GM23338 (cell line): ENCODE results near the gene CKLF. TPM values are rescaled to one million over a fixed set of nuclear protein-coding genes. Genes with fewer than 3 reads are reported as not detected.

Experiments
- ATAC-seq: fragments of 200-7000 bp; cut with Tn5 transposase; 3 replicates; pipeline ENCODE4 v1.9.1; 2020
- DNase-seq: peaks from one replicate; pipeline ENCODE4 v3.0.0-alpha.2; 2015; ENCODE audit warnings: low spot score
- H2AFZ ChIP-seq: fragments of 200-600 bp; sonication (generic); 2 replicates; pipeline ENCODE4 v1.8.0; 2016; ENCODE audit warnings: antibody characterized with exemption, mild to moderate bottlenecking, moderate library complexity
- H3F3A ChIP-seq: fragments of 200-600 bp; sonication (generic); replicated peaks from 2 replicates; pipeline ENCODE4 v1.8.0; 2017; ENCODE audit warnings: antibody characterized with exemption, mixed run types, low read depth
- H3K27ac ChIP-seq: fragments of 200-600 bp; sonication (generic); 2 replicates; pipeline ENCODE4 v1.6.1; 2016; ENCODE audit warnings: low read depth
- H3K27me3 ChIP-seq: fragments of 200-600 bp; sonication (generic); 2 replicates; pipeline ENCODE4 v1.8.0; 2016; ENCODE audit warnings: mild to moderate bottlenecking, mixed run types, moderate library complexity; ENCODE audit not compliant: insufficient read depth
- H3K36me3 ChIP-seq: fragments of 200-600 bp; sonication (generic); 2 replicates; pipeline ENCODE4 v1.8.0; 2016; ENCODE audit warnings: mild to moderate bottlenecking; ENCODE audit not compliant: insufficient read depth
- H3K4me1 ChIP-seq: fragments of 200-600 bp; sonication (generic); 2 replicates; pipeline ENCODE4 v1.8.0; 2016; ENCODE audit warnings: mild to moderate bottlenecking, moderate library complexity; ENCODE audit not compliant: insufficient read depth
- H3K4me2 ChIP-seq: fragments of 200-600 bp; sonication (generic); 2 replicates; pipeline ENCODE4 v1.7.1; 2017; ENCODE audit warnings: mixed run types
- H3K4me3 ChIP-seq: fragments of 200-600 bp; sonication (generic); 2 replicates; pipeline ENCODE4 v1.6.1; 2016; ENCODE audit warnings: mixed run types
- H3K79me2 ChIP-seq: fragments of 200-600 bp; sonication (generic); replicated peaks from 2 replicates; pipeline ENCODE4 v1.8.0; 2017; ENCODE audit warnings: mild to moderate bottlenecking; ENCODE audit not compliant: insufficient read depth
- H3K9me2 ChIP-seq: fragments of 200-600 bp; sonication (generic); 2 replicates; pipeline ENCODE4 v1.8.0; 2017; ENCODE audit not compliant: insufficient read depth
- H4K20me1 ChIP-seq: fragments of 200-600 bp; sonication (generic); replicated peaks from 2 replicates; pipeline ENCODE4 v1.8.0; 2017; ENCODE audit warnings: mild to moderate bottlenecking; ENCODE audit not compliant: insufficient read depth
- H3K27ac Mint-ChIP-seq: 2 replicates; pipeline ENCODE4 v1.8.0; 2020; ENCODE audit warnings: inconsistent platforms, mild to moderate bottlenecking, moderate library complexity, mixed read lengths
- H3K27me3 Mint-ChIP-seq: 3 replicates; pipeline ENCODE4 v1.8.0; 2022; ENCODE audit warnings: low read depth, mild to moderate bottlenecking, moderate library complexity, mixed read lengths, inconsistent platforms; ENCODE audit not compliant: insufficient read depth, poor library complexity
- H3K36me3 Mint-ChIP-seq: 3 replicates; pipeline ENCODE4 v1.8.0; 2021; ENCODE audit warnings: low read depth, mild to moderate bottlenecking, inconsistent platforms, moderate library complexity, mixed read lengths
- H3K4me1 Mint-ChIP-seq: 3 replicates; pipeline ENCODE4 v1.8.0; 2020; ENCODE audit warnings: mild to moderate bottlenecking, inconsistent platforms, mixed read lengths
- H3K4me3 Mint-ChIP-seq: 3 replicates; pipeline ENCODE4 v1.8.0; 2021; ENCODE audit warnings: moderate library complexity, mild to moderate bottlenecking, inconsistent platforms, mixed read lengths
- H3K9me3 Mint-ChIP-seq: 3 replicates; pipeline ENCODE4 v1.8.0; 2020; ENCODE audit warnings: moderate library complexity, mild to moderate bottlenecking, inconsistent platforms, mixed read lengths
- CREB1 ChIP-seq: fragments of 250-450 bp; sonication (Bioruptor Pico); IDR thresholded peaks from 2 replicates; pipeline ENCODE4 v1.5.0; 2020; ENCODE audit warnings: low read depth, mild to moderate bottlenecking, moderate library complexity
- EZH2 ChIP-seq: fragments of 200-600 bp; sonication (generic); IDR thresholded peaks from one replicate; pipeline ENCODE4 v1.8.0; 2017; ENCODE audit warnings: antibody characterized with exemption, mild to moderate bottlenecking, low read depth; ENCODE audit not compliant: unreplicated experiment
- NANOG ChIP-seq: IDR thresholded peaks from 2 replicates; pipeline ENCODE4 v1.6.1; 2016; ENCODE audit warnings: antibody characterized with exemption, borderline replicate concordance
- POLR2AphosphoS5 ChIP-seq: IDR thresholded peaks from 2 replicates; pipeline ENCODE4 v1.6.1; 2016; ENCODE audit warnings: antibody characterized with exemption, low read depth
- REST ChIP-seq: IDR thresholded peaks from one replicate; pipeline ENCODE4 v1.6.1; 2018; ENCODE audit warnings: antibody characterized with exemption; ENCODE audit not compliant: unreplicated experiment
- polyA plus RNA-seq: library from polyadenylated mRNA; unstranded; fragments of >200 nt; fragmentation: Nextera tagmentation; extraction: Ambion mirVana; gene quantifications from 2 replicates; pipeline ENCODE4 v1.2.1, GENCODE V29; 2016
- total RNA-seq: library from RNA; depleted of rRNA; stranded (reverse); fragments of >200 nt; shearing (Covaris generic); gene quantifications from 2 replicates; pipeline ENCODE4 v1.2.3, GENCODE V29; 2014
- TF ChIP-seq, protein P1 (sequence below): fragments of 250-450 bp; sonication (Bioruptor Pico); IDR thresholded peaks from 2 replicates; pipeline ENCODE4 v1.5.0; 2020; ENCODE audit warnings: mild to moderate bottlenecking, moderate library complexity
- TF ChIP-seq, protein P2 (sequence below): IDR thresholded peaks from 2 replicates; pipeline ENCODE4 v1.6.1; 2016; ENCODE audit warnings: antibody characterized with exemption

CKLF gene
- total and polyA plus RNA-seq, 2 experiments from 2014 or later, result 25.5 to 60.0 TPM

DNA sequence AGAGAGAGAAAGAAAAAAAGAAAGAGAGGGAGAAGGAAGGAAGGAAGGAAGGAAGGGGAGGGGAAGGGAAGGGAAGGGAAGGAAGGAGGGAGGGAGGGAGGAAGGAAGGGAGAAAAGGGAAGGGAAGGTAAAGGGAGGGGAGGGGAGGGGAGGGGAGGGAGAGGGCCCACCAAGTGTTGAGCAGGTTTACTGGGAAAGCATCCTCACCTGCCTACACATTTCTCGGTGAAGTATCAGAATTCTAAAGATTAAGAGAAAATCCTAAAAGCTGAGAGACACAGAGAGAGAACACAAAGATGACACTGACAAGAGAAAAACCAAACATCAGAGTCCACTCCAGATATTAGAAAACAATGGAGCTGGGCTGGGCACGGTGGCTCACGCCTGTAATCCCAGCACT is 39.9 kb downstream of the CKLF start:
- Histone ChIP-seq H3K9me2 (no peaks in the 10 kb centered on the region), H3K4me2 (no peak overlapping the region), H3K4me1 (peaks cover 3% of the 10 kb centered on the region; the same call in 1 of the 2 replicates), H4K20me1 (no peaks in the 10 kb centered on the region), H3K27ac (no peak overlapping the region), H3K79me2 (no peaks in the 10 kb centered on the region), H3K27me3 (no peaks in the 10 kb centered on the region), H2AFZ (no peak overlapping the region), H3K36me3 (no peaks in the 10 kb centered on the region), H3F3A (no peaks in the 10 kb centered on the region), H3K4me3 (no peak overlapping the region)
- Mint-ChIP-seq H3K27ac (no peak overlapping the region), H3K4me1 (peaks cover 13% of the 10 kb centered on the region; the same call in 2 of the 3 replicates), H3K36me3 (no peaks in the 10 kb centered on the region), H3K9me3 (no peaks in the 10 kb centered on the region), H3K4me3 (no peak overlapping the region), H3K27me3 (peaks cover 12% of the 10 kb centered on the region)
- no peak for TF ChIP-seq POLR2AphosphoS5
- no peak for TF ChIP-seq REST
- no peak for TF ChIP-seq EZH2
- TF ChIP-seq CREB1 (CRISPR knock-in tag), result no peak
- no peak for TF ChIP-seq NANOG
- TF ChIP-seq, protein P1, sequence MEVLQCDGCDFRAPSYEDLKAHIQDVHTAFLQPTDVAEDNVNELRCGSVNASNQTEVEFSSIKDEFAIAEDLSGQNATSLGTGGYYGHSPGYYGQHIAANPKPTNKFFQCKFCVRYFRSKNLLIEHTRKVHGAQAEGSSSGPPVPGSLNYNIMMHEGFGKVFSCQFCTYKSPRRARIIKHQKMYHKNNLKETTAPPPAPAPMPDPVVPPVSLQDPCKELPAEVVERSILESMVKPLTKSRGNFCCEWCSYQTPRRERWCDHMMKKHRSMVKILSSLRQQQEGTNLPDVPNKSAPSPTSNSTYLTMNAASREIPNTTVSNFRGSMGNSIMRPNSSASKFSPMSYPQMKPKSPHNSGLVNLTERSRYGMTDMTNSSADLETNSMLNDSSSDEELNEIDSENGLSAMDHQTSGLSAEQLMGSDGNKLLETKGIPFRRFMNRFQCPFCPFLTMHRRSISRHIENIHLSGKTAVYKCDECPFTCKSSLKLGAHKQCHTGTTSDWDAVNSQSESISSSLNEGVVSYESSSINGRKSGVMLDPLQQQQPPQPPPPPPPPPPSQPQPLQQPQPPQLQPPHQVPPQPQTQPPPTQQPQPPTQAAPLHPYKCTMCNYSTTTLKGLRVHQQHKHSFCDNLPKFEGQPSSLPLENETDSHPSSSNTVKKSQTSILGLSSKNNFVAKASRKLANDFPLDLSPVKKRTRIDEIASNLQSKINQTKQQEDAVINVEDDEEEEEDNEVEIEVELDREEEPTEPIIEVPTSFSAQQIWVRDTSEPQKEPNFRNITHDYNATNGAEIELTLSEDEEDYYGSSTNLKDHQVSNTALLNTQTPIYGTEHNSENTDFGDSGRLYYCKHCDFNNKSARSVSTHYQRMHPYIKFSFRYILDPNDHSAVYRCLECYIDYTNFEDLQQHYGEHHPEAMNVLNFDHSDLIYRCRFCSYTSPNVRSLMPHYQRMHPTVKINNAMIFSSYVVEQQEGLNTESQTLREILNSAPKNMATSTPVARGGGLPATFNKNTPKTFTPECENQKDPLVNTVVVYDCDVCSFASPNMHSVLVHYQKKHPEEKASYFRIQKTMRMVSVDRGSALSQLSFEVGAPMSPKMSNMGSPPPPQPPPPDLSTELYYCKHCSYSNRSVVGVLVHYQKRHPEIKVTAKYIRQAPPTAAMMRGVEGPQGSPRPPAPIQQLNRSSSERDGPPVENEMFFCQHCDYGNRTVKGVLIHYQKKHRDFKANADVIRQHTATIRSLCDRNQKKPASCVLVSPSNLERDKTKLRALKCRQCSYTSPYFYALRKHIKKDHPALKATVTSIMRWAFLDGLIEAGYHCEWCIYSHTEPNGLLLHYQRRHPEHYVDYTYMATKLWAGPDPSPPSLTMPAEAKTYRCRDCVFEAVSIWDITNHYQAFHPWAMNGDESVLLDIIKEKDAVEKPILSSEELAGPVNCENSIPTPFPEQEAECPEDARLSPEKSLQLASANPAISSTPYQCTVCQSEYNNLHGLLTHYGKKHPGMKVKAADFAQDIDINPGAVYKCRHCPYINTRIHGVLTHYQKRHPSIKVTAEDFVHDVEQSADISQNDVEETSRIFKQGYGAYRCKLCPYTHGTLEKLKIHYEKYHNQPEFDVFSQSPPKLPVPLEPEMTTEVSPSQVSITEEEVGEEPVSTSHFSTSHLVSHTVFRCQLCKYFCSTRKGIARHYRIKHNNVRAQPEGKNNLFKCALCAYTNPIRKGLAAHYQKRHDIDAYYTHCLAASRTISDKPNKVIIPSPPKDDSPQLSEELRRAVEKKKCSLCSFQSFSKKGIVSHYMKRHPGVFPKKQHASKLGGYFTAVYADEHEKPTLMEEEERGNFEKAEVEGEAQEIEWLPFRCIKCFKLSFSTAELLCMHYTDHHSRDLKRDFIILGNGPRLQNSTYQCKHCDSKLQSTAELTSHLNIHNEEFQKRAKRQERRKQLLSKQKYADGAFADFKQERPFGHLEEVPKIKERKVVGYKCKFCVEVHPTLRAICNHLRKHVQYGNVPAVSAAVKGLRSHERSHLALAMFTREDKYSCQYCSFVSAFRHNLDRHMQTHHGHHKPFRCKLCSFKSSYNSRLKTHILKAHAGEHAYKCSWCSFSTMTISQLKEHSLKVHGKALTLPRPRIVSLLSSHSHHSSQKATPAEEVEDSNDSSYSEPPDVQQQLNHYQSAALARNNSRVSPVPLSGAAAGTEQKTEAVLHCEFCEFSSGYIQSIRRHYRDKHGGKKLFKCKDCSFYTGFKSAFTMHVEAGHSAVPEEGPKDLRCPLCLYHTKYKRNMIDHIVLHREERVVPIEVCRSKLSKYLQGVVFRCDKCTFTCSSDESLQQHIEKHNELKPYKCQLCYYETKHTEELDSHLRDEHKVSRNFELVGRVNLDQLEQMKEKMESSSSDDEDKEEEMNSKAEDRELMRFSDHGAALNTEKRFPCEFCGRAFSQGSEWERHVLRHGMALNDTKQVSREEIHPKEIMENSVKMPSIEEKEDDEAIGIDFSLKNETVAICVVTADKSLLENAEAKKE (CRISPR knock-in tag), result no peak
- TF ChIP-seq, protein P2, sequence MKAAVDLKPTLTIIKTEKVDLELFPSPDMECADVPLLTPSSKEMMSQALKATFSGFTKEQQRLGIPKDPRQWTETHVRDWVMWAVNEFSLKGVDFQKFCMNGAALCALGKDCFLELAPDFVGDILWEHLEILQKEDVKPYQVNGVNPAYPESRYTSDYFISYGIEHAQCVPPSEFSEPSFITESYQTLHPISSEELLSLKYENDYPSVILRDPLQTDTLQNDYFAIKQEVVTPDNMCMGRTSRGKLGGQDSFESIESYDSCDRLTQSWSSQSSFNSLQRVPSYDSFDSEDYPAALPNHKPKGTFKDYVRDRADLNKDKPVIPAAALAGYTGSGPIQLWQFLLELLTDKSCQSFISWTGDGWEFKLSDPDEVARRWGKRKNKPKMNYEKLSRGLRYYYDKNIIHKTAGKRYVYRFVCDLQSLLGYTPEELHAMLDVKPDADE, result no peak
- ATAC-seq (no peak), DNase-seq (no peak)
